ENCODE measurements around the gene LCP2.

GRCh38 chr5:170270293-170271069 lies 27.1 kb downstream of the LCP2 start:
- TF ChIP-seq, protein P1, sequence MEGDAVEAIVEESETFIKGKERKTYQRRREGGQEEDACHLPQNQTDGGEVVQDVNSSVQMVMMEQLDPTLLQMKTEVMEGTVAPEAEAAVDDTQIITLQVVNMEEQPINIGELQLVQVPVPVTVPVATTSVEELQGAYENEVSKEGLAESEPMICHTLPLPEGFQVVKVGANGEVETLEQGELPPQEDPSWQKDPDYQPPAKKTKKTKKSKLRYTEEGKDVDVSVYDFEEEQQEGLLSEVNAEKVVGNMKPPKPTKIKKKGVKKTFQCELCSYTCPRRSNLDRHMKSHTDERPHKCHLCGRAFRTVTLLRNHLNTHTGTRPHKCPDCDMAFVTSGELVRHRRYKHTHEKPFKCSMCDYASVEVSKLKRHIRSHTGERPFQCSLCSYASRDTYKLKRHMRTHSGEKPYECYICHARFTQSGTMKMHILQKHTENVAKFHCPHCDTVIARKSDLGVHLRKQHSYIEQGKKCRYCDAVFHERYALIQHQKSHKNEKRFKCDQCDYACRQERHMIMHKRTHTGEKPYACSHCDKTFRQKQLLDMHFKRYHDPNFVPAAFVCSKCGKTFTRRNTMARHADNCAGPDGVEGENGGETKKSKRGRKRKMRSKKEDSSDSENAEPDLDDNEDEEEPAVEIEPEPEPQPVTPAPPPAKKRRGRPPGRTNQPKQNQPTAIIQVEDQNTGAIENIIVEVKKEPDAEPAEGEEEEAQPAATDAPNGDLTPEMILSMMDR (IDR thresholded peaks at IDR 0.05), result no peak
- TF ChIP-seq POLR2AphosphoS5 (IDR thresholded peaks at IDR 0.05; ENCODE audit: low read depth, low read length), result no peak
- no peak for TF ChIP-seq TCF7L2 (IDR thresholded peaks at IDR 0.05; ENCODE audit: low read depth, low read length)

Data from Panc1 (cell line).